ENCODE measurements around the gene HSPA4L.

HSPA4L gene

GRCh38 chr4:127782275-127783025, at the start of gene HSPA4L:
Gene HSPA4L, plus strand, starts transcription at chr4:127782322. Its CDS starts 229 bp downstream, at chr4:127782551.
- peak; percentile 65 for DNase-seq (ENCODE audit: low spot score)

GRCh38 chr4:127732623-127733328, 49.3 kb upstream of the HSPA4L start:
- peak; percentile 12 for DNase-seq (ENCODE audit: low spot score)

GRCh38 chr4:127734976-127735375, 47.1 kb upstream of the HSPA4L start:
- DNase-seq (ENCODE audit: low spot score) = no peak

- DNase-seq (ENCODE audit: low spot score) = no peak
Measured at GRCh38 chr4:127737295-127737694, 44.8 kb upstream of the HSPA4L start.

- DNase-seq (ENCODE audit: low spot score) = no peak
Measured at GRCh38 chr4:127741247-127741646, 40.9 kb upstream of the HSPA4L start.

- DNase-seq (ENCODE audit: low spot score) = no peak
Measured at GRCh38 chr4:127747883-127748282, 34.2 kb upstream of the HSPA4L start.

GRCh38 chr4:127748957-127749356, 33.2 kb upstream of the HSPA4L start:
- DNase-seq (ENCODE audit: low spot score) = no peak

- no peak for DNase-seq (ENCODE audit: low spot score)
Measured at GRCh38 chr4:127756906-127757305, 25.2 kb upstream of the HSPA4L start.

GRCh38 chr4:127759228-127759820, 22.8 kb upstream of the HSPA4L start:
- DNase-seq (ENCODE audit: low spot score) = no peak

GRCh38 chr4:127759893-127760292, 22.2 kb upstream of the HSPA4L start:
- no peak for DNase-seq (ENCODE audit: low spot score)

- DNase-seq (ENCODE audit: low spot score) = no peak
Measured at GRCh38 chr4:127771535-127772275, 10.4 kb upstream of the HSPA4L start.

- DNase-seq (ENCODE audit: low spot score) = no peak
Measured at GRCh38 chr4:127772769-127773671, 9.1 kb upstream of the HSPA4L start.

GRCh38 chr4:127775843-127776242, 6.3 kb upstream of the HSPA4L start:
- no peak for DNase-seq (ENCODE audit: low spot score)

- no peak for DNase-seq (ENCODE audit: low spot score)
Measured at GRCh38 chr4:127776620-127777019, 5.5 kb upstream of the HSPA4L start.

GRCh38 chr4:127777487-127777886, 4.6 kb upstream of the HSPA4L start:
- DNase-seq (ENCODE audit: low spot score) = no peak

- DNase-seq (ENCODE audit: low spot score) = no peak
Measured at GRCh38 chr4:127778102-127778501, 4.0 kb upstream of the HSPA4L start.

GRCh38 chr4:127780598-127780997, 1.5 kb upstream of the HSPA4L start:
- DNase-seq (ENCODE audit: low spot score) = no peak

GRCh38 chr4:127781300-127782024, 660 bp upstream of the HSPA4L start:
- peak; percentile 33 for DNase-seq (ENCODE audit: low spot score)

- DNase-seq (ENCODE audit: low spot score) = peak; percentile 85
Measured at GRCh38 chr4:127782025-127782274, 172 bp upstream of the HSPA4L start.

GRCh38 chr4:127783026-127783769, 1.1 kb downstream of the HSPA4L start:
- peak; percentile 70 for DNase-seq (ENCODE audit: low spot score)

Data from Ammon's horn (tissue), 1 donor.